GM18867 (cell line): ENCODE results near the gene MASP1.
A peak's percentile ranks its signal among the peaks of the same experiment; 100 is the strongest.
"Not testable (repeated sequence)": the region's sequence is repeated elsewhere in the genome, so short reads cannot be mapped to it uniquely, and the experiment has no call there.

Experiments used
- ATAC-seq: cut with Tn5 transposase; IDR thresholded peaks from one replicate; pipeline ENCODE4 v1.9.1; 2021; ENCODE audit warnings: mild to moderate bottlenecking, moderate library complexity; ENCODE audit not compliant: unreplicated experiment

MASP1 gene

GRCh38 chr3:187228740-187229139, 62.8 kb downstream of the MASP1 start:
- no peak for ATAC-seq

- ATAC-seq: no peak
These were observed 63.8 kb downstream of the MASP1 start for GRCh38 chr3:187227658-187228258.

- ATAC-seq: no peak
These were observed 67.7 kb downstream of the MASP1 start for GRCh38 chr3:187223799-187224198.

- no peak for ATAC-seq
These were observed 68.7 kb downstream of the MASP1 start for GRCh38 chr3:187222801-187223200.

- no peak for ATAC-seq
These were observed 76.1 kb downstream of the MASP1 start for GRCh38 chr3:187215460-187215859.

- ATAC-seq: no peak
These were observed 77.9 kb downstream of the MASP1 start for GRCh38 chr3:187213616-187214015.

- no peak for ATAC-seq
These were observed 78.8 kb downstream of the MASP1 start for GRCh38 chr3:187212705-187213104.

GRCh38 chr3:187212196-187212545, 79.4 kb downstream of the MASP1 start:
- no peak for ATAC-seq

DNA sequence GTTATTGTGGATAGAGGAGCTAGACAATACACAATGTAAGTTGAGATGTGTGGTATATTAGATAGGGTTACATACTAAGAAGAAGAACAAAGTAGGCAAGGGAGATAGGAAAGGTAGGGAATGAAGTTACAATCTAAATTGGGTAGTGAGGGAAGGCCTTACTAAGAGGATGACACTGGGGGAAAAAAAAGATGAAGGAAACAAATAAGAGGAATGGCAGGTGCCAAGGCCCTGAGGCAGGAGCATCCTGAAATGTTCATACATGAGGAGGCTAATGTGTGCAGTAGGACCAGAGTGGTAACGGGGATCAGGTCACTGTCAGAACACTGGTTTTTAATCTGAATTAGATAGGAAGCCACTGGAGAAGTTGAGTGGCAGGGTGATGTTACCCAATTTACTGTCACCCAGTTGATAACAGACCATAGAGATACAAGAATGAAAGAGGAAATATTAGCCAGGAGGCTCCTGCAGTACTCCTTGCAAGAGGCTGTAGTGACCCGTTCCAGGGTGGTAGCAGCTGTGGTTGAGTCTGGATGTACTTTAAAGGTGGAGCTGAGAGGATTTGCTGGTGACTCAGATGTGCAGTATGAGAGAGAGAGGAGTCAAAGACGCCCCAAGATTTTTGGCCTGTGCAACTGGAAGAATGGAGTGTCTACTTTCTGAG, 79.9 kb downstream of the MASP1 start:
- no peak for ATAC-seq

DNA sequence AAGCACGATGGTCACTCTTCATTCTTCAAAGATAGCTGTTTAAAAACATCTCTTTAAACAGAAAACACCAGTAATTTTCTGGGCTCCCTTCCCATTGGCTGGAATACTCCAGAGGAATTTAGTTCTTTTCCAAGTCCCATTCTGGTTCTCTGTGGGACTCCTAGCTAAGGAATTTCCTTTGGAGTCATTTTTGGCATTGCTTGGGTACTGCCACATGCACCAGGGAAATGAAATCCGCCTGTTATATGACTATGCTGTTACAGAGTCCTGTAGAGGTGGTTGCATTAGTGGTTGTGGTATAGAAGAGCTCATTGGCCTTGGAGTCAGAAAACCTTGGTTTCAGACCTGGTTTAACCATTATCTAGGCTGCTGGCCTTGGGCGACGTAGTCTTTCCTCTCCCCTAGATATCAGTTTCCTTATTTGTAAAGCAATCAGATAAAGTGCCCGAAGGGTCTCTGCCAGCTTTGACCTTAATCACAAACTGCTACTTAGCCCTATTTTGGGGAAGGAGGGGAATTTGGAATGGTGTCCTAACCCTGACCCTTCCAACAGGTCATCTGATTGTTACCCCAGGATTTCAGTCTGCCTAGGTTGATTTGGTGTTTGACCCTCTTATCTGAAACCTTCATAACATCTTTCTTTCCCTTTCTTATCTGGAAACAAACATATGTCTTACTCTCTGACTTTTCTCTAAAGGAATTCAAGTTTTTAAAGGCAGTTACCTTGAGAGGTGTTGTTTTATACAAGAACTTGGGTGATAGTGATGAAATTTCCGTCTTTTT, 80.8 kb downstream of the MASP1 start:
- peak; percentile 82 for ATAC-seq

- ATAC-seq: no peak
These were observed 81.4 kb downstream of the MASP1 start for GRCh38 chr3:187210091-187210490.

DNA sequence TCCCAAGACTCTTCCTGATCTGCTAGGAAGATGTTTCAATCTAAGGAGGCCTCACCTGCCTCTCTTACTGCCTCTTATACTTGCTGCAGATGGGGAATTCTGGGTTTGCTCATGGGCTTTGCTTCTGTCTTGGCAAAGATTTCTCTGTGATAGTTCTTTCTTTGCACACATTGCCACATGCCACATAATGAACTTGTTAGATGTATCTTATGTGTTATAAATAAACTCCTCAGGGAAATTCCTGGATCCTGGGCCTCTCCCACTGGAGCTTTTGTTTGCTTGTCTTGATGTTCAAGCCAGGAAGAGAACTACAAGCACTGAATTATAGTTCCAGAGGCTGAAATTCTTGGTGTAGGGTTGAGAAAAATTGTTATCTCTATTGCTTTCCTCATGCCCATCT, 82.0 kb downstream of the MASP1 start:
- no peak for ATAC-seq

DNA sequence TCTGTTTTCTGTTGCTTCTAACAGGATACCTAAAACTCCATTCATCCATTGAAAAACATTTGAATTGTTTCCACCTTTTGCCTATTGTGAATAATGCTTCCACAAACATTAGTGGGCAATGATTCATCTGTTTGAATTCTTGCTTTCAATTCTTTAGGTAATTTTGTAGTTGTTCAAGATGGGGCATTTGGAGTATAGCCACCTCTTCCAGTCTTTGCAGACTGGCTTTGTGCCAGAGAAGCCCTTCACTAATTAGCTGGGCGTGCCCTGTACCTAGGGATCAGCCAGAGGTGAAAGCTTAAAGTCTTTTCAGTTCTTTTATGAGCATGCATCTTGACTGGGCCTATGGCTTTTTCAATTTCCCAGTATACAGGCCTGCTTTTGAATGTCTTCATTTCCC, 83.4 kb downstream of the MASP1 start:
- no peak for ATAC-seq

DNA sequence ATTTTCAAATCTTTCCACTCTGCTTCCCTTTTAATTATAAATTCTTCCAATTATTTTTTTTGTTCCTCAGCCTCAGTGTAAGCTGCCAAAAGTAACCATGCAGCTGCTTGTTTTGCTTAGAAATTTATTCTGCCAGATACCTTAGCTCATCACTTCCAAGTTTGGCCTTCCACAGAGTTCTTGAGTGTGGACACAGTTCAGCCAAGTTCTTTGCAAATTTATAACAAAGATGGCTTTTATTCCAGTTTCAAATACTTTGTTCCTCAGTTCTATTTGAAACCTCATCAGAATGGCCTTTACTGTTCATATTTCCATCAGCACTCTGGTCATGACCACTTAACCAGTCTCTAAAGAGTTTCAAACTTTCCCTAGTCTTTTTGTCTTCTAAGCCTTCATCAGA, 83.9 kb downstream of the MASP1 start:
- no peak for ATAC-seq

- no peak for ATAC-seq
These were observed 84.5 kb downstream of the MASP1 start for GRCh38 chr3:187207062-187207461.

- no peak for ATAC-seq
These were observed 85.9 kb downstream of the MASP1 start for GRCh38 chr3:187205683-187206082.

GRCh38 chr3:187199463-187200050, 92.0 kb downstream of the MASP1 start:
- not testable (repeated sequence) for ATAC-seq

DNA sequence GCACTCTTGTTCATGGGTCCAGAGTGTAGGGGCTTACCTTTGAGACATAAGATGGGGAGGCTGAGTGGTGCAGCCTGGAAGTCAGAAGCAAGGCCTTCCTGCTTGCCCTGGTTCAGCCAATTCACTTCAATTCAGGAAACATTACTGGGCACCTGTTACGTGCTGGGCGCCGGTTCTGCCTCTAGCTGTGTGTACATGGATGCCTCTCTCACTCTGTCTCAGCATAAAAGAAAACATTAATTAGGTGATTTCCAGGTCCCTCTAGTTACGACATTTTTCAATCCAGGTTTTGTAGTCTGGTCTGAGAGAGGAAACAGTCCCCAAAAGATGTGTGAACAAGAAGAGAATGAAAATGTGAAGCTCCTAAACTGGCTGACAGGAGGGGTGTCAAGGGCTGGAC, 93.0 kb downstream of the MASP1 start:
- ATAC-seq: peak; percentile 43

- no peak for ATAC-seq
These were observed 94.2 kb downstream of the MASP1 start, which contains the start of gene RTP1 for GRCh38 chr3:187197335-187197649. RTP1 (plus strand) TSS chr3:187197486; CDS start chr3:187197516, 30 bp downstream.

- ATAC-seq: no peak
These were observed 94.8 kb downstream of the MASP1 start for GRCh38 chr3:187196573-187197334.

DNA sequence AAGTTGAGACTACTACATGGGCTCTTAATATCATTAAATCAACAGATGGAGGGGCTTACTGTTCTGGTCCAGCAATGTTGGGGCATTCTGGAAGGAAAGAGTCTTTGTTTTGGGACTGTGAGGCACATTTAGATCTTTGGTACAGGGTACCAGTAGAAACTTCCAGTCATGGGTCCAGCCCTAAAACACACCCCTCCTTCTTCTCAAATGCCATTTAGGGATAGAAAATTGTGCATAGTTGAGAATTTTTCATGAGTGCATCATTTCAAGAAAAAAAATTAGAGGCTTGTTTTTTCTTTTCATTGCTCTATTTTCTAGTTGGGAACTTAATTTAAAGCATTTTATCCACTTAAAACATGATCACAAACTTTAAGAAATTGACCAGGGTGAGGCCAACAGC, 98.4 kb downstream of the MASP1 start:
- ATAC-seq: no peak
